Stimulated activated effector memory CD8-positive, alpha-beta T cell treated with anti-CD3 and anti-CD28 coated beads, Interleukin-12 subunit alpha, Interleukin-12 subunit beta, amount 100 ng/mL, for 72 hours (primary cell): Measurements from ENCODE around the gene SNAPC5.
A peak's percentile ranks its signal among the peaks of the same experiment; 100 is the strongest.
"Not testable (repeated sequence)": the region's sequence is repeated elsewhere in the genome, so short reads cannot be mapped to it uniquely, and the experiment has no call there.

Experiments used
- ATAC-seq: fragments of 150-1000 bp; cut with Tn5 transposase; 2 replicates; pipeline ENCODE4 v1.10.0; 2021
- DNase-seq, 2 donors: peaks; one replicate each; pipeline ENCODE4 v3.0.0; 2021 to 2022; ENCODE audit warnings: low spot score in 2 of 2
- H3K27ac Mint-ChIP-seq: one replicate; pipeline ENCODE4 v1.8.0; 2022; ENCODE audit warnings: mild to moderate bottlenecking, mixed read lengths
- H3K36me3 Mint-ChIP-seq: one replicate; pipeline ENCODE4 v1.8.0; 2022; ENCODE audit warnings: mild to moderate bottlenecking, mixed read lengths
- H3K4me1 Mint-ChIP-seq: one replicate; pipeline ENCODE4 v1.8.0; 2022; ENCODE audit warnings: mixed read lengths
- H3K4me3 Mint-ChIP-seq: one replicate; pipeline ENCODE4 v1.8.0; 2022; ENCODE audit warnings: mild to moderate bottlenecking, mixed read lengths
- H3K9me3 Mint-ChIP-seq: one replicate; pipeline ENCODE4 v1.8.0; 2022; ENCODE audit warnings: mixed read lengths

Gene SNAPC5, protein sequence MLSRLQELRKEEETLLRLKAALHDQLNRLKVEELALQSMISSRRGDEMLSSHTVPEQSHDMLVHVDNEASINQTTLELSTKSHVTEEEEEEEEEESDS

DNA sequence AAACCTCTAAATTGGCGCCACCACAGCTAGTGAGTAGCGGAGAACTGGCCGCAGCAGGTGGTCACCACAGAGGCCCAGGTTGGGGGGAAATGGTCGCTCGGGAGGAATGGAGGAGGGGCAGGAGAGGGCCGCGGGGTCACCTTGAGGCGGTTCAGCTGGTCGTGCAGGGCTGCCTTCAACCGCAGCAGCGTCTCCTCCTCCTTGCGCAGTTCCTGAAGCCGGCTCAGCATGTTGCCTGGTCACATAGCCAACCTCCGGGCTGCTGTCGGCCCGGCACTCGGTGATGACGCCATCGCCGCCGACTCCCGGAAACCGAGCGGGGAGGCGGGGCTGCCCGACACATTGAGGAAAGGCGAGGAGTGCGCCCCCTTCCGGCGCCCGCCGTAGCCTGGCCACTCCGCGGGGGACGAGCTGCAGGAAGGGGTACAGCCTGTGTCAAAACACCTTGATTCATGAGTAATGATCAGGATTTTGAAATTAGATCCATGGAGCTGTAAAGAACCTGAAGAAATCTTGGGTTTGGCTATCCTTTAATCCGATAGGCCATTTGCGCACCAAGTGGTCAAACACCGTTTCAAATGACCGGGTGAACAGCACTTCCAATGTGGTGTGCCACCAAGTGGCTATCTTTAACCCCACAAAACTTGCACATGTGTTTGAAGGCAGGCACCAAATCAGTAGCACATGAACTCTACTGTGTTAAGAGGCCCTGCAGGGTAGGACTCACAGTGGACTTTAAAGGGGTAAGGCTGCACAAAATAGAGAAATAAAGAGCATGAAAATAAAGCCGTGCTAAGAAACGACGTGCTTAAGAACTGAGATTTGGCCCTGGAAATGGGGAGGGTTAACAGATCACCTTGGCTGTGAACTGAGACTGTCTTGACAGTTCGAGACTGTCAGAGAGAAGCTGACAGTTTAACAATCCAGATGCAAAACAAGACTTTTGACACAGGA, at the start of gene SNAPC5:
SNAPC5 (minus strand) TSS at position 261 of the 954 bp plus-strand sequence; CDS start at position 230, 31 bp downstream.
- Mint-ChIP-seq H3K4me3 (peak within 1 kb of the TSS; percentile 92), H3K4me1 (peaks cover 54% of the 10 kb centered on the region), H3K36me3 (peaks cover 100% of the 10 kb centered on the region), H3K9me3 (no peaks in the 10 kb centered on the region), H3K27ac (peak within 1 kb of the TSS; percentile 96)
- ATAC-seq = peak; percentile 93
- DNase-seq = peak; percentile 99

DNA sequence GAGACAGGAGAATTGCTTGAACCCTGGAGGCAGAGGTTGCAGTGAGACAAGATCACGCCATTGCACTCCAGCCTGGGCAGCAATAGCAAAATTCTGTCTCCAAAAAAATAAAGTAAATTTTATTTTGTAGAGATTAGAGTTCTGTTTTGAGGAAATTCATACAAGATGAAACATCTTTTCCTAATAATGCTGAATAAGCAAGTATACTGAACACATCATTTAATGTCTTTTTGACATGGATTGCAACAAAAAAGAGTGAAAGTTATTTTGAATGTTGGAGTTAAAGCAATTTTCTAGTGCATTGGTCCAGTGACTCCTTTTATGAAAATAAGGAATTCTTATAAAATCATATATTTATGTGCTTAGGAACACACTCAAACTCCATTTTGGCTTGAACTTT, 47.7 kb upstream of the SNAPC5 start:
- peaks cover 43% of the 10 kb centered on the region for H3K36me3 Mint-ChIP-seq
- no peak for ATAC-seq
- no peak overlapping the region for H3K4me3 Mint-ChIP-seq
- H3K4me1 Mint-ChIP-seq = no peaks in the 10 kb centered on the region
- H3K27ac Mint-ChIP-seq = no peak overlapping the region
- no peak for DNase-seq
- no peaks in the 10 kb centered on the region for H3K9me3 Mint-ChIP-seq

- DNase-seq (no peak), ATAC-seq (no peak)
- no peaks in the 10 kb centered on the region for H3K9me3 Mint-ChIP-seq
- H3K36me3 Mint-ChIP-seq = peaks cover 55% of the 10 kb centered on the region
- H3K27ac Mint-ChIP-seq = no peak overlapping the region
- no peaks in the 10 kb centered on the region for H3K4me1 Mint-ChIP-seq
- no peak overlapping the region for H3K4me3 Mint-ChIP-seq
Measured at GRCh38 chr15:66542896-66543295, 45.3 kb upstream of the SNAPC5 start.

GRCh38 chr15:66535056-66535455, 37.5 kb upstream of the SNAPC5 start:
- Mint-ChIP-seq H3K4me1 (no peaks in the 10 kb centered on the region), H3K9me3 (no peaks in the 10 kb centered on the region), H3K4me3 (no peak overlapping the region), H3K36me3 (peaks cover 66% of the 10 kb centered on the region), H3K27ac (no peak overlapping the region)
- no peak for DNase-seq
- no peak for ATAC-seq

GRCh38 chr15:66524838-66525237, 27.3 kb upstream of the SNAPC5 start:
- H3K36me3 Mint-ChIP-seq = peaks cover 84% of the 10 kb centered on the region
- no peaks in the 10 kb centered on the region for H3K4me1 Mint-ChIP-seq
- H3K27ac Mint-ChIP-seq = no peak overlapping the region
- DNase-seq (no peak), ATAC-seq (no peak)
- no peak overlapping the region for H3K4me3 Mint-ChIP-seq
- H3K9me3 Mint-ChIP-seq = no peaks in the 10 kb centered on the region

GRCh38 chr15:66523926-66524325, 26.4 kb upstream of the SNAPC5 start:
- DNase-seq (no peak), ATAC-seq (no peak)
- Mint-ChIP-seq H3K9me3 (no peaks in the 10 kb centered on the region), H3K4me1 (no peaks in the 10 kb centered on the region), H3K36me3 (peaks cover 84% of the 10 kb centered on the region), H3K27ac (no peak overlapping the region), H3K4me3 (no peak overlapping the region)

DNA sequence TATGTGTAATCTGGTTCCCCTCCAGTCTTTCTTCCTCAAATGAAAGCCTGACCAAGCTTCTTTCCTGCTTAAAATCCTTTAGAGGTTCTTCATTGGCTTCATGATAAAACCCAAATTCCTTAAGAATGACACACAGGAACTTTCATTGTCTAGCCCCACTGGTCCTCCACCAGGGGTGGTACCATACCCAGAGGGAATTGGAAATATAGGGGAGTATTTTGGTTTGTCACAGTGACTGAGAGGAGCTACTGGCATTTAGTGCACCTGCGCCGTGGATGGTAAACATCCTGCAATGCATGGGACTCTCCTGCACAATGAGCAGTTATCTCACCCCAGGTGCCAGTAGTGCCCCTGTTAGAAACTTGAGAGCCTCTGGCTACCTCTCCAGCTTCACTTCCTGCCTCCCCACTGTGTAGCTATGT, 18.4 kb upstream of the SNAPC5 start:
- no peak for ATAC-seq
- peaks cover 80% of the 10 kb centered on the region for H3K36me3 Mint-ChIP-seq
- H3K27ac Mint-ChIP-seq = no peak overlapping the region
- no peak overlapping the region for H3K4me3 Mint-ChIP-seq
- no peak for DNase-seq
- no peaks in the 10 kb centered on the region for H3K9me3 Mint-ChIP-seq
- no peaks in the 10 kb centered on the region for H3K4me1 Mint-ChIP-seq

DNA sequence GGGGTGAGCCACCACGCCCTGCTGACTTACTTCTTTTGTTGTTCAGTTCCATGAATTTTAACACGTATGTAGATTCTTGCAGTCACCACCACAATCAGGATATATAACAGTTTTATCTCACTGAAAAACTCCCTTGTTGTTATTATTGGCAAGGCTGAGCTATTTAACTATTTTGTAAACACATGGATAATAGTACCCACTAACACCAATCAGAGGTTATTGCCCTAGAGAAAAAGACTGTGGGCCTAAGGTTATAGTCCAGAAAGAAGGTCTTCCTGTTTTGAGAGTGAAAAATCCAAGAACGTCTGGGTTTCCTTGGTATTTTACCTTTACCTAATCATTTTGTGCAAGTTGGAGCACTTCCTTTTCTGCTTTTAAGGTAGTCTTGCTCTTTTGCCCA, 17.0 kb upstream of the SNAPC5 start:
- no peak for DNase-seq
- peak overlapping the region; percentile 43 for H3K27ac Mint-ChIP-seq

GRCh38 chr15:66508293-66508883, 10.8 kb upstream of the SNAPC5 start:
- peaks cover 20% of the 10 kb centered on the region for H3K4me1 Mint-ChIP-seq
- H3K4me3 Mint-ChIP-seq = no peak overlapping the region
- no peaks in the 10 kb centered on the region for H3K9me3 Mint-ChIP-seq
- ATAC-seq (no peak), DNase-seq (no peak)
- H3K36me3 Mint-ChIP-seq = peaks cover 51% of the 10 kb centered on the region
- H3K27ac Mint-ChIP-seq = no peak overlapping the region

More for the DNA sequence above, 17.0 kb upstream of the SNAPC5 start:
- peaks cover 77% of the 10 kb centered on the region for H3K36me3 Mint-ChIP-seq
- H3K9me3 Mint-ChIP-seq = no peaks in the 10 kb centered on the region
- H3K4me1 Mint-ChIP-seq = no peaks in the 10 kb centered on the region
- H3K4me3 Mint-ChIP-seq = no peak overlapping the region
- ATAC-seq = no peak

DNA sequence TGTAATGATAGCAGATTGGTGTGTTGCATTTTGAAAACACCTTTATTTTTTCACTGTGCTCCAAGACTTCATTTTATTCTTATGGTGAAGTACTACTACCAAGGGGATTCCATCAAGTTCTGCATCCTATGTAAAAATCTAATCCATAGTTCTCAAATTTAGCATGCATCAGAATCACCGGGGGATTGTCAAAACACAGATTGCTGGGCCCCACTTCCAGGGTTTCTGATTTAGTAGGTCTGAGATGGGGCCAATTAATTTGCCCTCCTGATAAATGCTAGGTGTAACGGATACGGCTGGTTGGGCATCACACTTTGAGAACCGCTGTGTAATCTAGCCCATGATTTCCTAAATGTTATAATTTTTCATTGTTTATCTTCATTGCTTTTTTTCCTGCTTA, 8.3 kb upstream of the SNAPC5 start:
- ATAC-seq (no peak), DNase-seq (no peak)
- Mint-ChIP-seq H3K36me3 (peaks cover 68% of the 10 kb centered on the region), H3K9me3 (no peaks in the 10 kb centered on the region), H3K27ac (peak overlapping the region; percentile 98), H3K4me3 (peak overlapping the region; percentile 83), H3K4me1 (peaks cover 35% of the 10 kb centered on the region)

- Mint-ChIP-seq H3K27ac (peak overlapping the region; percentile 98), H3K36me3 (peaks cover 68% of the 10 kb centered on the region), H3K9me3 (no peaks in the 10 kb centered on the region), H3K4me3 (peak overlapping the region; percentile 83), H3K4me1 (peaks cover 38% of the 10 kb centered on the region)
- ATAC-seq = no peak
- no peak for DNase-seq
Measured at GRCh38 chr15:66505430-66505811, 7.9 kb upstream of the SNAPC5 start.

DNA sequence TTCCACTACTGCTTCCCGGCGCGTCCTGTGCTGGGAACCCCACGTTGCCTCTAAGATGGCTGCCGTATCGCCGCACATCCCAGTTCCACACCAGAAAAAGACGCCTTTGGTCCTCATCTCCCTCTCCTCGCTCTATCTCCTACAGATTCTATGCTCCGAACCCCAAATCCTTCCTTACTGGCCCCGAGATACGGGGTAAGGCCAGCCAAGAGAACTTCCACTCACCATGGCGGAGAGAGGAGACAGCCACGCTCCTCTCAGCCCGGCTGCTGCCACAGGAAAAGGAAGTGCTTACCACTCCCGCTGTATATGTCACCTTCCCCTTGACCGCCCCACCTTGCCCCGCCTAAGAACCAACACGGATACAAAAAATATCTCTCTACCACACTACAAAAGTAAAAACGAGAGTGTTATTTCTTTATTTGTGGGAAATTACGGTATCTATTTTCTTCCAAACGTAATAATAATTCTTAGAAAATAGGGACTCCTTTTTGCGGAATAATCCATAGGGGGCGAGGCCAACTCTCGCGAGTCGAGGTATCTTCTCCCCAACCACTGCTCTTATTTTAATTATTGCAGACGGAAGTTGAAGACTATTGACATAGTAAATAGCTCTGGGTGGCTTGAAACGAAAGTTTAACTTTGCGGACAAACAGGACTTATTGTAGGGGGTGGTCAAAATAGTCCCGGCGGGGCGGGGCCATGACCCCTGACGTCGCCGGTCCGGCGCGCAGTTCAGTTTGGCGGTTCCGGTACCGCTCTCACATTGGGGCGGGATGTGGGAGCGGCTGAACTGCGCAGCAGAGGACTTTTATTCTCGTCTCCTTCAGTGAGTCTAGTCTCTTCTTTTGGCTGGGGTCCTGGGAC, 7.2 kb upstream of the SNAPC5 start, which contains the start of the genes RPL4 and ZWILCH:
RPL4 (minus strand) TSS at position 293 of the 867 bp plus-strand sequence; CDS start at position 228, 65 bp downstream.
ZWILCH (plus strand) TSS at position 764 of the 867 bp plus-strand sequence; CDS start at position 777, 13 bp downstream.
- peaks cover 44% of the 10 kb centered on the region for H3K4me1 Mint-ChIP-seq

GRCh38 chr15:66503780-66504562, 6.4 kb upstream of the SNAPC5 start:
- Mint-ChIP-seq H3K36me3 (peaks cover 71% of the 10 kb centered on the region), H3K4me3 (peak overlapping the region; percentile 83), H3K4me1 (peaks cover 51% of the 10 kb centered on the region), H3K9me3 (no peaks in the 10 kb centered on the region), H3K27ac (peak overlapping the region; percentile 98)
- no peak for ATAC-seq
- no peak for DNase-seq

More for the DNA sequence above, 7.2 kb upstream of the SNAPC5 start, which contains the start of the genes RPL4 and ZWILCH:
- ATAC-seq (peak; percentile 91), DNase-seq (peak; percentile 57 to 91)
- Mint-ChIP-seq H3K27ac (peak within 1 kb of the TSS; percentile 98), H3K4me3 (peak within 1 kb of the TSS; percentile 83), H3K9me3 (no peaks in the 10 kb centered on the region), H3K36me3 (peaks cover 69% of the 10 kb centered on the region)

- DNase-seq, ATAC-seq, H3K9me3 Mint-ChIP-seq: not testable (repeated sequence)
- Mint-ChIP-seq H3K36me3 (peaks cover 75% of the 10 kb centered on the region), H3K4me1 (peaks cover 55% of the 10 kb centered on the region), H3K4me3 (peak overlapping the region; percentile 83), H3K27ac (peak overlapping the region; percentile 98)
Measured at GRCh38 chr15:66503041-66503648, 5.6 kb upstream of the SNAPC5 start.
